OCI-LY1 (cell line): Measurements from ENCODE around the gene TTLL5.

Experiments
- CTCF ChIP-seq: fragments of 200-600 bp; sonication (generic), shearing (Covaris generic); IDR thresholded peaks from 2 replicates; pipeline ENCODE4 v1.5.1; 2017; ENCODE audit warnings: mild to moderate bottlenecking, antibody characterized with exemption, low read length, moderate library complexity, mixed read lengths
- EZH2 ChIP-seq: fragments of 200-600 bp; sonication (generic), shearing (Covaris generic); IDR thresholded peaks from 2 replicates; pipeline ENCODE4 v1.8.0; 2017; ENCODE audit warnings: borderline replicate concordance, mixed run types, mild to moderate bottlenecking, antibody characterized with exemption, low read length, moderate library complexity, mixed read lengths

DNA sequence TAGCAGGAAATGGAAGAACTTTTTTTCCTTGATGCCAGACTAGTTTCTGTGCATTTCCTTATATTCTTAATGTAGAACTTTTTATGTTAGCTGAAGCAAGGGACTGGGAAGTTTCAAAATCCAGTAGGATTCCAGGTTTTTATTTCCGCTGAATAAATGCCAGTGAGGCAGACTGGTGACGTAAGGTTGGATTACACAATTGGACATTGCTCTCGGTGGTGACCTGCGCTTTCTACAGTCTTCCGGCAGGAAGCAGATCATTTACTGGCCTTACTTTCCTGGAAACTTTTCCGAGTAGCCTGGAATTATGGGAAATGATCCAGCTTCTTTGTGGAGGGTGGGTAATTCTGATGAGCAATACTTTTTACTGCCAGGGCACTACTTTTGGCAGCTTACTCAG, 328.1 kb downstream of the TTLL5 start:
- TF ChIP-seq CTCF (no peak), EZH2 (no peak)
